NCI-H1048 (cell line): ENCODE measurements around the gene KBTBD6.
"Not testable (repeated sequence)": the region's sequence is repeated elsewhere in the genome, so short reads cannot be mapped to it uniquely, and the experiment has no call there.

Experiments used
- DNase-seq: peaks from one replicate; lab custom pipeline; 2025; lab: John Stamatoyannopoulos, UW

KBTBD6 gene

GRCh38 chr13:41132512-41133152 is at the start of gene KBTBD6:
Gene KBTBD6 (minus strand): TSS chr13:41132802. CDS start chr13:41132511, 291 bp downstream.
- DNase-seq: peak; percentile 77

- DNase-seq: no peak
These were observed 49.6 kb upstream of the KBTBD6 start for GRCh38 chr13:41182231-41182630.

DNA sequence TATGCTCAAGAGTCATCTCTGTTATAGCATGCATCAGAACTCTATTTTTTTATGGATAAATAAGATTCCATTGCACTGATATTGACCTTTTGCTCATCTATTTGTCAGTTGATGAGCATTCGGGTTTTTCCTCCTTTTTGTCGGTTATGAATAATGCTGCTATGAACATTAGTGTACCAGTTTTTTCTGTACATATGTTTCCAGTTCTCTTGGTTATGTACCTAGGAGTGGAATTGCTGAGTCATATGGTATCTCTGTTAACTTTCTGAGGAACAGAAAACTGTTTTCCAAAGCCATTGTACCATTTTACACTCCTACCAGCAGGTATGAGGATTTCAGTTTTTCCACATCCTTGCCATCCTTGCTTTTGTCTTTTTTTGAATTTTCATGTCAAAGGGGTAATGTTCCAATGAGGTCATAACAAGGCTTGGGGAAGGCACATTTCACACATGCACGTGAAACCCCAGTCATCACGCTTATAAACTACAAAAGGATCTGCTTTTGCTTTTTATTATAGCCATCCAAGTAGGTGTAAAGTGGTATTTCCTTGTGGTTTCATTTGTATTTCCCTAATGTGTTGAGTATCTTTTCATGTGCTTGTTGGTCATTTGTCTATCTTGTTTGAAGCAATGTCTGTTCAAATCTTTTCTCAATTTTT is 47.1 kb upstream of the KBTBD6 start:
- DNase-seq: no peak

- DNase-seq: no peak
These were observed 45.4 kb upstream of the KBTBD6 start for GRCh38 chr13:41178040-41178439.

DNA sequence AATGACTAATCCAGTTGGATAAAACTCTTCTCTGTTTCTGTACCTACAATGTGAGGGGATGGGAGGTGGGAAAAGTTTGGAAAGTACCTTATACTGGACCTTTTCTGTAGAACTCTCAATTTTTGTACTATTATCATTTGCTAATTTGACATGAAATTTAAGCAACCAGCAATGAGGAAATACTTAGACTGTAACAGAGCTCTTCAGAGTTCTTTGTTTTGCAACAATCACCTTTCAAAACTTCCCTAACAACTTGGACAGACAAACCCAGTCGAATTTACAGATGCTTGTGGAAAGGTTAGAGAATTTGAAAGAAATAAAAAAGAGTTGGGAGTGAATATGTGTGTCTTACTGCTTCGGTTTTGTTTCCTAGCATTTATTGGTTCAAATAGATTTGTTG is 45.0 kb upstream of the KBTBD6 start:
- no peak for DNase-seq

DNA sequence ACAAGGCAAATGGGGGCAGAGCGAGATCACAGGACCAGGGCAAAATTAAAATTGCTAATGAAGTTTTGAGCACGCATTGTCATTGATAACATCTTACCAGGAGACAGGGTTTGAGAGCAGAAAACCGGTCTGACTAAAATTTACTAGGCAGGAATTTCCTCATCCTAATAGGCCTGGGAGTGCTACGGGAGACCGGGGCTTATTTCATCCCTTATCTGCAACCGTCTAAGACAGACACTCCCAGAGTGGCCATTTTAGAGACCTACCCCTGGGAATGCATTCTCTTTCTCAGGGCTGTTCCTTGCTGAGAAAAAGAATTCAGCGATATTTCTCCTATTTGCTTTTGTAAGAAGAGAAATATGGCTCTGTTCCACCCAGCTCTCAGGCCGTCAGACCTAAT is 43.0 kb upstream of the KBTBD6 start:
- not testable (repeated sequence) for DNase-seq

DNA sequence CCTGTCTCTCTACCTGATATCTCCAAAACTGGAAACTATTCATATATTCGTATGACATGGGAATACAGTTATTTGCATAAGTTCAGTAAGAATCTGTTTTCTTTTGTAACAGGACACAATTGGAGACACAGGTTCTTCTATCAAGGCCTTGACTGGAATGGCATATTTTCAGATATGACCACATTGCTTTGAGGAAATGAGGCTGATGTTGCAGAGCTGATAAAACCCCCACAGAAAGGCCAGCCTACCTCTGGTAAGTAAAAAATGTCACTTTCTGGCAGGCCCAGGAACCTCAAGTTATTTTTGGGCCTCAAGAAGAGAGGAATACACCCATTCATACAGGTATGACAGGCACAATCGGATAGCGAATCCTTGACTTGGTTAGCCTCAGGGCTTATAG is 29.5 kb upstream of the KBTBD6 start:
- DNase-seq: no peak

DNA sequence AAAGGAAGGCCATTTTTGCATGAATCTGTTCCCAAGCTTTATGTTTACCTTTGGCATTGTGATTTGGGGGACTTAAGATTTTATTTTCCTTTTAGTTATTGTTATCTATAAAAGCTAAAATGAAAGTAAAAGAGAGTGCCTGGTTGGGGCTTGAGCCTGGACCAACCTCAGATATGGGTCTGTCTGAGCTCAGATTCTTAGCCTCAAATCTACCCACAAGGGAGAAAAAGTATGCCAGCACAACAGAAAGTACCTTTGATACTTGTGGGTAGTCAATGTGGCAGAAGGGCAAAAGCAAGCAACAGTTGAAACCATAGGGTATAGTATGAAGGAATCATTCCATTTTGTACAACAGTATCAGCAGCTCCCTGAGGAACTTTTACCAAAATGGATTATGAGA is 26.6 kb upstream of the KBTBD6 start:
- DNase-seq: no peak

DNA sequence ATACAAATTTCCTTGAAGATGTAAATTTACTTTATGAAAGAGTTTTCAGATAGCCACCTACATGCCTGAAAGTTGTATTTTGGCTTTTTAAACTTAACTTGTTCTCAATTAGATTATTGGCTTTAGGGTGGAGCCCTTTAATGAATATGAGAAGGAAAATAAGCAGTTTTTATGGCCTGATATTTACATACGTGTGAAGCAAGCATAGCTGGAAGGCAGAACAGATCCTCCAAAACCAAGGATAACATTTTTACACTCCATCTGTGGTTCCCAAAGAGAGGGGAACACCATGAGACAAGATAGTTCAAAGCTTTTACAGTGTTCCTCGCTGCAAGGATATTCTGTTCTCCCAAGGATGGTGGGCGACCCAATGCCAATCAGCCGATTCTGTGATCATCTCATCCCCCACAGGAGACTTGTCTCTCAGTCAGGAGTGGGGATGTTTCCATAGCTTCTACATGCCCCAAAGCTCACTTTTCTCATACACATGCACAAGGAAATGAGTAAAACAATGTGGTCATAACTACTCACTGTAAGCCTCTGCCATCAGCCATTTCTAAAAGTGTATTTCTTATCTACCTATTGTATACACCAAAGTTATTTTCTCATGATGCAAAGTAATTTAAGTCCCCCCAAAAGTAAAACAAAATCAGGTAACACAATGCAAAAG is 24.6 kb upstream of the KBTBD6 start:
- no peak for DNase-seq

- no peak for DNase-seq
These were observed 24.0 kb upstream of the KBTBD6 start for GRCh38 chr13:41156620-41157019.

DNA sequence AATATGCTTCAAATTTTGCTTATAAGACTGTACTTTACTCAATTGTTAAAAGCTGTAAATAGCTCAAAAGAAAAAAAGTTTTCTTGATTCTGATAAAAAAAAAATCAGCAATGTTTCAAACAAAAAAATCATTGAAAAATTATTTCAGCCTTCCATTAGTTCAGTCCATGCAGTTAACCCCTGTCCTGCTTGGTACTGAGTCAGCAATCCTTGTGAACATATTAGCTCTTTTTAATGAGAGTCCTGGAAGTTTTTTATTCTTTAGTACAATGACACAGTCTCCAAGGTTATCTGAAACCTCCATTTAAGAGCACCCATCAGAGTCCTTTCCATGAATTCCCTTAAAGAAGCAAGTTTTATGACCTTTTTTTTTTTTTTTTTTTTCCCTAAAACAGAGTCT is 21.4 kb upstream of the KBTBD6 start:
- DNase-seq: no peak

DNA sequence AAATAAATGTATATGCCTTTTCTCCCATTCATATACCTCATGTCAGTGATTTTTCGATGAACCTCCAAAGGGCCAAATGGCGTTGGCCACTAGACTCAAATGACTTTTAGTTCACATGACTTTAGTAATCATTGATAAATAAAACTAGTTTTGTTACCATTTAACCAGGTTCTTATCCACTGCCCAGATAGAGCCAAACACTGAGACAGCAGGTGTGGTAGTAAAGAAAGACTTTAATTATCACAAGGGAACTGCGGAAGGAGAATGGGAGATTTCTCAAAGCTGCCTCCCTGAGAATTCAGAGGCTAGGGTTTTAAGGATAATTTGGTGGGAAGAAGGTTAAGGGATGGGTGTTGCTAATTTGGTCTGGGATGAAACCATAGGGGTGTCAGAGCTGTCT is 19.4 kb upstream of the KBTBD6 start:
- DNase-seq: no peak

DNA sequence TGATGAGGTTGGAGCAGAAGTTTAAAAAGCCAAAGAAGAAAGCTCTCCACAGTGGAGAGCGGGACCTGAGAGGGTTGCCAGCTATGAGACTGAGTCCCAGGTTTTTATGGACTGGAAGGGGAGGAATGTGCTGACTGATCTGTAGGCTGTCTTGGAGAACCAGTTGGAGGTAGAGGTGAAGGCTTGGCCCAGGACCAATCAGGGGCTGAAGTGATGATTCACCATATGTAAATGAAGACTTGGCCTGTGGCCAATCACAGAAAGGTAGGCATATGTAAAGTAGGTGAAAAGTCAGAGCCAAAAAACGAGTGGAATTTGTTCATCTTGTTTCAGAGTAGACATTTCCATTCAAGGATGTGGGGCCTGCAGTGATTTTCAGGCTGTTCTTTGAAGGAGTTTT is 17.5 kb upstream of the KBTBD6 start:
- no peak for DNase-seq

- no peak for DNase-seq
These were observed 16.0 kb upstream of the KBTBD6 start for GRCh38 chr13:41148419-41149283.

DNA sequence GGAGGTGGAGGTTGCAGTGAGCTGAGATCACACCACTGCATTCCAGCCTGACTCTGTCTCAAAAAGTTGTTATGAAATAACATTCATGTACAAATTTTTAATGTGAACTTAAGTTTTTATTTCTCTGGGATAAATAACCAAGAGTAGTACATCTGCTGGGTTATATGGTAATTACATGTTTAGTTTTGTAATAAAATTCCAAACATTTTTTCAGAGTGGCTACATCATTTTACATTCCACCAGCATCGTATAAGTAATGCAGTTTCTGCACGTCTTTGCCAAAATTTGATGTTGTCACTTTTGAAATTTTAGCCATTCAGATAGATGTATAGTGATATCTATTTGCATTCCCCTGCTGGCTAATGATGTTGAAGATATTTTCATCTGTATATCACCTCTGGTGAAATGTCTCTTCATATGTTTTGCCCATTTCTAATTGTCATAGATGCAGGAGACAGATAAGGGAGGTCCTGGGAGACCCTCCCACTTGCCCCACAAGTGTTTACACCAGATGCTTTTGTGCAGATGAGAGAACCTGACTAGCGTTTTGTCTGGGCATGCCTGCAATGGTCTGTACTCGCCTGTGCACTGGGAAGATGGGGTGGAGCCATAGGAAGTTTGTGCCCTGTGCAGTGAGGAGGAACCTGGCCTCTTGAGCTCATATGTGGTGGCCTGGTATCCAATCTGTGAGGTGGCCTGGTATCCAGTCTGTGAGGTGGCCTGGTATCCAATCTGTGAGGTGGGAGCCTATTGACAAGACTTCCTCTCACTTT is 12.7 kb upstream of the KBTBD6 start:
- DNase-seq: no peak

GRCh38 chr13:41144576-41144975 is 12.0 kb upstream of the KBTBD6 start:
- no peak for DNase-seq

DNA sequence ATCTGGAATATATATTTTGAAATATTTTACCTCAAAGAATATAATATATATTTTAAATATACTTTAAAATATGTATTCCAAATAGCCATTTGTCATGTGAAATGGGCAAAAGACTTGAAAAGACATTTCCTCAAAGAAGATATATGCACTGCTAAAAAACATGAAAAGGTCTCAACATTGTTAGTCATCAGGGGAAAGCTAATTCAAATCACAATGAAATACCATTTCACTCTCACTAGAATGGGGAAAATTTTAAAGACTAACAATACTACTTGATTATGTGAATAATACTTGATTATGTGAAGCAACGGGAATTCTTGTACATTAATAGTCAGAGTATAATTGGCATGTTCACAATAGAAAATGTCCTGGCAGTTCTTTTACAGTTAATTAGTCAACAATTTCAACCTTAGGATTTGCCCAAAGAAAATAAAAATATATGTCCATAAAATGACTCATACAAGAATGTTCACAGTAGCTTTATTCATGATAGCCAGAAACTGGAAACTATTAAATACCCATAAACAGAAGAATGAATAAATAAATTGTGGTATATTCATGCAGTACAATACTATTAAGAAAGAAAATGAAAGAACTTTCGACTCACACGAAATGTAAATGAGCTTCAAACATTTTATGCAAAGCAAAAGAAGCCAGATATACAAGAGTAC is 6.8 kb upstream of the KBTBD6 start:
- no peak for DNase-seq

DNA sequence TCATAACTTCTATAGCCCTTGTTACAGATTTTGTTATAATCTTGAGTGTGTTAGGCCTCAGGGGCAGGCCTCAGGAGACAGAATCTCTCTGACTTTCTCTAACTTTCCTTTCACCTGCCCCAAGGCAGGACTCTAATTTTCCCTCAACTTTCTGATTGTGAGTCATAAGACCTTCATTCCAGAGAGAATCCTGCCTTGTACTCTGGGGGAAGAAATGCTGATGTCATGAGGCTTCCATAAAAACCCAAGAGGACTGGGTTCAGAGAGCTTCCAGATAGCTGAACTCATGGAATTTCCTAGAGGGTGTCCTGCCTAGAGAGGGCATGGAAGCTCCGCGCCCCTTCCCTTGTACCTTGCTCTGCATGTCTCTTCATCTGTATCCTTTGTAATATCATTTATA is 5.3 kb upstream of the KBTBD6 start:
- no peak for DNase-seq

GRCh38 chr13:41137241-41137640 is 4.6 kb upstream of the KBTBD6 start:
- no peak for DNase-seq

DNA sequence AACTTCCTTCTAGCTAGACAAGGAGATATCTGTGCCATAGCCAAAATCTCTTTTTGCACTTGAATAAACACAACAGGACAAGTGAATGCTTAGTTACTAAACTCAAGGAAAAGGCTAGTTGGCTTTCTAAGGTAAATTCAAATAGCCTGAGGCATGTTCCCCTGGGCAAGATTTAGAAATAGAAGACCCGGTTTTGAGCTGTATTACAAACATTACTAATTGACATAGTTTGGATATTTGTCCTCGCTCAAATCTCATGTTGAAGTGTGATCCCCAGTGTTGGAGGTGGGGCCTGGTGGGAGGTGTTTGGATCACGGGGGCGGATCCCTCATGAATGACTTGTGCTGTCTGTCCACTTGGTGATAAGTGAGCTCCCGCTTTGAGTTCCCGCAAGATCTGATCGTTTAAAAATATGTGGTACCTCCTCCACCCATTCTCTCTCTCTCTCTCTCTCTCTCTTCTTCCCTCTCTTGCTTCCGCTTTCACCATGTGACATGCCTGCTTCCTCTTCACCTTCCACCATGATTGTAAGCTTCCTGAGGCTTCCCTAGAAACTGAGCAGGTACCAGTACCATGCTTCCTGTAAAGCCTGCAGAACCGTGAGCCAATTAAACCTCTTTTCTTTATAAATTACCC is 3.9 kb upstream of the KBTBD6 start:
- DNase-seq: no peak

DNA sequence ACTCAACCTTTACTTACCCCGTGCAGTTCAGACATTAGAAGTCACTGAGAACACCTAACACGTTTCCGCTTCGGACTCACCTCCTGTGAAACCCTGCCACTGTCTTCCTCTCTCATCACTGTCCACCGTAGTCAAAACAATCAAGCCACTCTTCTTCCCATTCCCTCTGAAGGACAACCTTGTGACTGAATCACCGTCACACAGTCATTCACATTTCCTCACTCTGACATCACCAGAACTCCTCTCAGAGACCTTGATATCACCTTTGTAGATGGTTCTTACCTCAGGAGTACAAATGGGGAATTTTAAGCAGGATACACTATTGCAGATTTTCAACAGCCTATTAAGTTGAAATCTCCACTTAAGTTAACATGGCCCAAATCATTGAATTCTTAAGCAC is 1.3 kb upstream of the KBTBD6 start:
- no peak for DNase-seq
